K562 (cell line): ENCODE data around the gene FAM177B. TPM values are rescaled to one million over a fixed set of nuclear protein-coding genes. Genes with fewer than 3 reads are reported as not detected.

Experiments used
- CTBP1 ChIP-seq: fragments of 450-650 bp; IDR thresholded peaks from 2 replicates; pipeline ENCODE4 v1.6.1; 2016; ENCODE audit warnings: borderline replicate concordance
- DEAF1 ChIP-seq: fragments of 450-650 bp; formaldehyde crosslinking; IDR thresholded peaks from 2 replicates; pipeline ENCODE4 v1.4.0; 2020; ENCODE audit warnings: mild to moderate bottlenecking, moderate library complexity
- ILK ChIP-seq: fragments of 450-650 bp; IDR thresholded peaks from 2 replicates; pipeline ENCODE4 v1.6.1; 2016; ENCODE audit warnings: missing genetic modification characterization, low read depth, mild to moderate bottlenecking, missing compliant biosample characterization, moderate library complexity, borderline replicate concordance
- MGA ChIP-seq: fragments of 450-650 bp; IDR thresholded peaks from 2 replicates; pipeline ENCODE4 v1.6.1; 2016; ENCODE audit warnings: mild to moderate bottlenecking, moderate library complexity
- NCOA6 ChIP-seq: fragments of 450-650 bp; IDR thresholded peaks from 2 replicates; pipeline ENCODE4 v1.6.1; 2017; ENCODE audit warnings: mild to moderate bottlenecking
- PHTF2 ChIP-seq: fragments of 250-450 bp; sonication (Bioruptor Pico); IDR thresholded peaks from 2 replicates; pipeline ENCODE4 v1.5.0; 2021; ENCODE audit warnings: mild to moderate bottlenecking
- RBM15 ChIP-seq: fragments of 200-400 bp; formaldehyde crosslinking; IDR thresholded peaks from 2 replicates; pipeline ENCODE4 v1.6.1; 2018; ENCODE audit warnings: mild to moderate bottlenecking, low read length, moderate library complexity; ENCODE audit not compliant: insufficient read depth
- SIN3A ChIP-seq, 2 experiments: fragments of 150-350 bp in 1 of 2; IDR thresholded peaks; 2 replicates each; pipeline ENCODE4 v1.6.1; 2011 to 2016; ENCODE audit warnings: borderline replicate concordance in 2 of 2, low read depth in 2 of 2, low read length in 2 of 2, mild to moderate bottlenecking in 2 of 2, moderate library complexity in 2 of 2; ENCODE audit not compliant: control insufficient read depth in 1 of 2
- ZNF121 ChIP-seq: sonication (generic); formaldehyde crosslinking; conservative IDR thresholded peaks from 2 replicates; pipeline ENCODE4 v1.8.0; 2022; ENCODE audit warnings: missing genetic modification reagents
- ZNF584 ChIP-seq: fragments of 200-800 bp; sonication (Bioruptor generic); IDR thresholded peaks from 2 replicates; pipeline ENCODE4 v1.6.1; 2016; ENCODE audit warnings: low read depth, mild to moderate bottlenecking, missing genetic modification characterization, missing compliant biosample characterization
- polyA plus RNA-seq, 8 experiments: library from polyadenylated mRNA; depleted of rRNA in 4 of 8; stranded (reverse) in 5 of 8; unstranded in 3 of 8; fragments of >200 nt; fragmentation: Nextera tagmentation in 2 of 8; fragmentation: Illumina TruSeq in 1 of 8; extraction: Ambion mirVana in 2 of 8; extraction: Trizol in 1 of 8; gene quantifications; 2 replicates each; pipeline versions ENCODE4 v1.2.1 to v1.2.3, GENCODE V29; 2011 to 2014; ENCODE audit warnings: inconsistent platforms in 1 of 8, missing spikeins in 1 of 8
- total RNA-seq, 7 experiments: library from RNA; depleted of rRNA in 6 of 7; stranded (reverse); fragments of >200 nt in 6 of 7; fragmentation: Illumina TruSeq in 2 of 7; extraction: Trizol in 2 of 7; gene quantifications; 2 replicates each; pipeline versions ENCODE4 v1.2.1 to v1.2.3, GENCODE V29; 2011 to 2021; ENCODE audit warnings: low replicate concordance in 1 of 7
- TF ChIP-seq, protein P1 (sequence below): IDR thresholded peaks from 2 replicates; pipeline ENCODE4 v1.6.1; 2014; ENCODE audit warnings: antibody characterized with exemption

The FAM177B gene
- total and polyA plus RNA-seq, 9 of the 15 experiments (the other 6 are each of a cell fraction or from before 2014, with no cell fraction given), result not detected

DNA sequence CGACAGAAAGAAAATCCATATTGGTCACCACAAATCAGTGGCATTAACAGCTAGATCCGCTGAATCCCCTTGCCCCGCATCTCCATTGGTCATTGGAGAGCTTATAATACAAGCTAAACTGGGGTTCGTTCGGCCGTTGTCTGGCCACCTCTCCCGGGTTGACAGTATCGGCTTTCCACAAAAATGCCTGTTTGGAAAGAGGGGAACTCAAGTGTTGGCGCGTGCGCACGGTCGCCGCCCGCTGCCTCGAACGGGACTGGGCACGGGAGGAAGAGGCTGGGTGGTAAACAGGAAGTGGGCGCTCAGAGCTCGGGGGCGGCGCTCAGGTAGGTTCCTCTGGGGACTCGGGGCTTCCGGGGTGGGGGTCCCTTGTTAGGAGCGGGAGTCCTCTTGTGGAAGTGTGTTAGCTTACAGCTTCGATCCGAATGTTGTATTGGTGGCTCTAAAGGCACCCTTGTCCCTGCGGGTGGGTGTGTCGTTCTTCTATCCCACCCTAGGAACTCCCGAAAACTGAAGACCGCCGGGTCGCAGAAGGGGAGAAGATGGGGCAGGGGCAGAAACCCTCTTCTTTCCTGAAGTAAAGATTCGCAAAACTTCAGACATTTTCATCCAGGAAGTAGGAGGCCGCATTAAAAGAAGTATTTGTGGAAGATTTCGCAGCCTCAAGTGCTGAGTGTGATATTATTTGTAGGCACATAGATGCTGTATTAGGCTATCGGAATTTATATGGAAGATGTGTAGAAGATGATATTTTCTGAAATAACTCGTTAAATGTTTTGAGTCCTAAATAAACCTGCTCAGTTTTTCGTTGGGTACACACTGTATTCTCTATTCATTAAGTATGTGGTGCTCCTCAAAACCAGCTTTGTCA lies 23.7 kb upstream of the FAM177B start (continued):
- TF ChIP-seq MGA (no peak), DEAF1 (CRISPR knock-in tag) (0 out of 2 replicates have a peak, but pooled peaks have one; percentile 1), ZNF121 (CRISPR knock-in tag) (no peak), SIN3A (IDR thresholded peaks at IDR 0.05; ENCODE audit: borderline replicate concordance in 2 of 2, control insufficient read depth in 1 of 2, low read depth in 2 of 2, low read length in 2 of 2) (peak in 1 of 2 experiments; percentile 74; a peak in 2 of 4 replicates), NCOA6 (no peak), RBM15 (no peak), PHTF2 (no peak), ILK (tag) (no peak), CTBP1 (no peak), ZNF584 (CRISPR knock-in tag) (no peak)
- TF ChIP-seq, protein P1, sequence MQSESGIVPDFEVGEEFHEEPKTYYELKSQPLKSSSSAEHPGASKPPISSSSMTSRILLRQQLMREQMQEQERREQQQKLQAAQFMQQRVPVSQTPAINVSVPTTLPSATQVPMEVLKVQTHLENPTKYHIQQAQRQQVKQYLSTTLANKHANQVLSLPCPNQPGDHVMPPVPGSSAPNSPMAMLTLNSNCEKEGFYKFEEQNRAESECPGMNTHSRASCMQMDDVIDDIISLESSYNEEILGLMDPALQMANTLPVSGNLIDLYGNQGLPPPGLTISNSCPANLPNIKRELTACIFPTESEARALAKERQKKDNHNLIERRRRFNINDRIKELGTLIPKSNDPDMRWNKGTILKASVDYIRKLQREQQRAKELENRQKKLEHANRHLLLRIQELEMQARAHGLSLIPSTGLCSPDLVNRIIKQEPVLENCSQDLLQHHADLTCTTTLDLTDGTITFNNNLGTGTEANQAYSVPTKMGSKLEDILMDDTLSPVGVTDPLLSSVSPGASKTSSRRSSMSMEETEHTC, result no peak
